GM19238 (cell line): ENCODE measurements around the gene LARP1B.
A peak's percentile ranks its signal among the peaks of the same experiment; 100 is the strongest.
"Not testable (repeated sequence)": the region's sequence is repeated elsewhere in the genome, so short reads cannot be mapped to it uniquely, and the experiment has no call there.

Experiments
- DNase-seq: peaks from one replicate; pipeline ENCODE4 v3.0.0; 2011; ENCODE audit warnings: low spot score; ENCODE audit not compliant: insufficient read length

The LARP1B gene

DNA sequence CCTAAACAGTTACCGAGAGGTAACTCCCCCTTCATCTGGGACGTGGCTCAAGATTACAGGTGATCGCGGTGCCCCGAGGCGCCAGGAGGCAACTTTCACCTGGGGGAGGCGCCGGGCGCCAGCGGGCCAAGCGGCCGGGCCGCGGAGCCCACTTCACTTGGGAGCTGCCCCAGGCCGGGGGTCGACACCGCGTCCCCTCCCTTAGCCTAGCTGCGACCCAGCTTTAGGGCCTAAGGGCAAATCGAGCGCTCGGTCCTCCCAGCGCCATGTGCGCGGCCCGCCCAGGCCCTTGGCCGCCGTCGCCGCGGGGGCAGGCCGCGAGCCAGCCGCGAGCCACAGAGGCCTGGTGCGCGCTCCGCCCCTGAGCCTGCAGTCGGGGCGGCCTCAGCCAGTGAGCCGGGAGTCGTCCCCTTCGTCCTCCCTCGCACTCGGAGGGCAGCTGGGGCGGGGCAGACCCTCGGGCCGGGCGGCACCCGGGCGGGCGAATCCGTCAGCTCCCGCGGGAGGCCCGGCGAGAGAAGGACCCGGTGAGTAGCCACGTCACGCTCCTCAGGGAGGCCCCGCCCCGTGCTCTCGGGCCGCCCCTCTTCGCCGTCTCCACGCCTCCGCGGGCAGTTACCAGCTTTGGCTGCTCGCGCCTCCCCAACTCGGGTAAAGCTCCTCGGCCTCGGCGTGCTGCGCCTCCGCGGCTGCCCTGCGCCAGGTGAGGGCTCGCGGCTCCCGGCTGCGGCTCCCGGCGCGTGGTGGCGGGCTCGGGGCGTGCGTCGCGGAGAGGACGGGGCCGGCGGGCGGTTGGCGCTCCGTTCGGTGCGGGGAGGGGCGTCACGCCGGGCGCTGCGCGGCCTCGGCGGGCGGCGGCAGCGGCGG lies at the start of gene LARP1B:
Gene LARP1B (plus strand): TSS at position 614 of the 867 bp plus-strand sequence. CDS start 13,640 bp downstream, outside the sequence.
- peak; percentile 96 for DNase-seq

GRCh38 chr4:128025319-128025718 lies 35.8 kb upstream of the LARP1B start:
- DNase-seq = no peak

DNA sequence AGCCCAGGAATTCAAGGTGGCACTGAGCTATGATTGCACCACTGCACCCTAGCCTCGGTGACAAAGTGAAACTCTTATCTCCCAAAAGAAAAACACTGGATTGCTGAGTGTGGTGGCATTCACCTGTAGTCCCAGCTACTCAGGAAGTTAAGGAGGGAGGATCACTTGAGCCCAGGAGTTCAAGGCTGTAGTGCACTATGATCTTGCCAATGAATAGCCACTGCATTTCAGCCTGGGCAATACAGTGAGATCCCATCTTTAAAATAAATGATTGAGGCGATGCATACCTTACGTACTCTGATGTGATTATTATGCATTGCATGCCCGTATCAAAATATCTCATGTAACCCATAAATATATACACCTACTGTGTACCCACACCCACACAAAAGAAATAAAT lies 31.2 kb upstream of the LARP1B start:
- DNase-seq = no peak

GRCh38 chr4:128031756-128032384 lies 29.2 kb upstream of the LARP1B start:
- no peak for DNase-seq

DNA sequence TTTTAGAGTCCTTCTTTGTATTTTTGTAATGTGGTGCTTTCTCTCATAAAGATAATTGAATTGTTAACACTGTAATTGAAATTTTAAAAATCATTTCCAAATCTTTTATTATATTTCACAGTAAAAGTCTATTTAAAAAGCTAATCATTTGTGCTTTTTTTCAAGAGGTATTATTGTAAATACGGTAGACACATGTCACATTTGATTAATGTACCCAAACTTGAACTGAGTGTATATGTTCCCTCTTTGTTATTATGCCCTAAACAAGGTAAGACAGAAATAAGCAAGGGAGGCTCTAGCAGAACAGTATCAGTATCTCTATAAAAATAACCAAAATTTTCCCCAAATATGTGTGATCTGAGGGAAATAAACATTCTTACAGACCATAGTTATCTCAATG lies 21.5 kb upstream of the LARP1B start:
- DNase-seq = no peak

DNA sequence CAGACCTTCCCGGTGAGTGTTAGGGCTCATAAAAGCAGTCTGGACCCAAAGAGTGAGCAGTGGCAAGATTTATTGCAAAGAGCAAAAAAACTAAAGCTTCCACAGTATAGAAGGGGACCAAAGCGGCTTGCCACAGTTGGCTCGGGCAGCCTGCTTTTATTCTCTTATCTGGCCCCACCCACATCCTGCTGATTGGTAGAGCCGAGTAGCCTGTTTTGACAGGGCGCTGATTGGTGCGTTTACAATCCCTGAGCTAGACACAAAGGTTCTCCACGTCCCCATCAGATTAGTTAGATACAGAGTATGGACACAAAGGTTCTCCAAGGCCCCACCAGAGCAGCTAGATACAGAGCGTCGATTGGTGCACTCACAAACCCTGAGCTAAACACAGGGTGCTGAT lies 14.1 kb upstream of the LARP1B start:
- not testable (repeated sequence) for DNase-seq

DNA sequence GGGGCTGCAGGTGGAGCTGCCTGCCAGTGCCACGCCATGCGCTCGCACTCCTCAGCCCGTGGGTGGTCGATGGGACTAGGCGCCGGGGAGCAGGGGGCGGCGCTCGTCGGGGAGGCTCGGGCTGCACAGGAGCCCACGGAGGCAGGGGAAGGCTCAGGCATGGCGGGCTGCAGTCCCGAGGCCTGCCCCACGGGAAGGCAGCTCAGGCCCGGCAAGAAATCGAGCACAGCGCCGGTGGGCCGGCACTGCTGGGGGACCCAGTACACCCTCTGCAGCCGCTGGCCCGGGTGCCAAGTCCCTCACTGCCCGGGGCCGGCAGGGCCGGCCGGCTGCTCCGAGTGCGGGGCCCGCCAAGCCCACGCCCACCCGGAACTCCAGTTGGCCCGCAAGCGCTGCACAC lies 13.6 kb upstream of the LARP1B start:
- not testable (repeated sequence) for DNase-seq

- not testable (repeated sequence) for DNase-seq
Observed at GRCh38 chr4:128051229-128051628, 9.9 kb upstream of the LARP1B start.

DNA sequence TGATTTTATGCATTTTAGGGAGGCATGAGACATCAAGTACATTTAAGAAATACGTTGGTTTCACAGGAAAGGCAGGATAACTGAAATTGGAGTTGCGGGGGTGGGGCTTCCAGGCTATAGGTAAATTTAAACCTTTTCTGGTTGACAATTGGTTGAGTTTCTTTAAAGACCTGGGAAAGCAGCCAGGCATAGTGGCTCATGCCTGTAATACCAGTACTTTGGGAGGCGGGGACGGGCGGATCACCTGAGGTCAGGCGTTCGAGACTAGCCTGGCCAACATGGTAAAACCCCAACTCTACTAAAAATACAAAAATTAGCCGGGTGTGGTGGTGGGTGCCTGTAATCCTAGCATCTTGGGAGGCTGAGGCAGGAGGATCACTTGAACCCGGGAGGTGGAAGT lies 6.2 kb upstream of the LARP1B start:
- DNase-seq = not testable (repeated sequence)

- not testable (repeated sequence) for DNase-seq
Observed at GRCh38 chr4:128055441-128056206, 5.5 kb upstream of the LARP1B start.

DNA sequence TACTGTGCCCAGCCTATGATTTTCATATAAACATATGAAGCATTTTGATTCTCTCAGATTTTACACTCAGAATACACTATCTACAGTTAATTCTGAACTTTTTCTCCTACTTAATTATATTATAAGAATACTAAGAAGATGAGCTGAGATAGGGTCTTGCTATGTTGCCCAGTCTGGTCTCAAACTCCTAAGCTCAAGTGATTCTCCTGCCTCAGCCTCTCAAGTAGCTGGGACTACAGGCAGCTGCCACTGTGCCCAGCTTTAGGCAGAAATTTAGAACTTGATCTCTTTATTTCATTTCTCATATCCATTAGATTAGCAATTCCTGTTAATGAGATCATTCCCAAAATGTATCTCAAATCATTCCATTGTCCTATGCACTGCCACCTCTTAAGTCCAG lies 4.7 kb upstream of the LARP1B start:
- no peak for DNase-seq

- DNase-seq = no peak
Observed at GRCh38 chr4:128060121-128060698, 902 bp upstream of the LARP1B start.

DNA sequence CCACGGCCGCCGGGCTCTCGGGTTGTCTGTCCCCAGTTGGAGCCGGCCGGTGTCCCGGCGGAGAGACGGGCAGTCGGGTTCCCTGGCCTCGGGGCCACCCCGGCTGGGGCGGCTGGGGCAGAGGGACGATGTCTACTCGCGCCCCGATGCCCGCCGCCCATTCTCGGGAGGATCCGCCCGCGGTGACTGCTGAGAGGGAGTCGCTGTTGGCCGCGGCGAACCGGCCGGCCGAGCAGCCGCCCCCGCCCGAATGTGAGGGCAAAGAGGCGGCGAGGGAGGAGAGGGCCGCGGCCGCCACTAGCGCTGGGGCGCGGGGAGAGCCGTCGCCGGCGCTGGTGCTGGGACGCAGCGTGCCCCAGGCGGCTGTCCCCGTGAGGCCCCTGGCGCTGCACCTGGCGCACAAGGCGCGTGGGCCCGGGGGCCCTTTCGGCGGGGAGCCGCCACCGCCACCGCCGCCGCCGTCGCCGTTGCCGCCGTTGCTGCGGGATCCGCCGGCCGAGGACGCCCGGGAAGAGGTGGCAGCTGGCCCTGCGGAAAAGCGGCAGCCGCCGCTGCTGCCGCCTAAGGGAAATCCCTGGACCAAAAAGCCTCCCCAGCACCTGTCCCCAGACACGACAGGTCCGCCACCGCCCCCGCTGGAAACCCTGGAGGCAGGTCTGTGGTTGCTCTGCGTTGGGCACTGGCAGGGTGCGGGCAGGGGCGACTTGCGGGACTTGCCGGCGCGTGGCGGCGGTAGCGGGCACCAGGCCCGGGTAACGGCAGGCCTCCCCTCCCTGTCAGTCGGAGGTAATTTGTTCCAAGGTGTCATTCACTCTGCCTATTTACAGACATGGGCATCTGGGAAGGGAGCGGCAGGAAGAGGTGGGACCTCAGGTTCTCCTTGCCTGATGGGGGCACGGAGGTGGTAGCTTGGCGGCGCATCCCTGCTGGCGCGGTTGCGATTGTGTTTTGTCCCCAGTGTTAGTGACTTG lies 739 bp downstream of the LARP1B start:
- DNase-seq = peak; percentile 64

GRCh38 chr4:128066453-128066820 lies 5.3 kb downstream of the LARP1B start:
- not testable (repeated sequence) for DNase-seq

DNA sequence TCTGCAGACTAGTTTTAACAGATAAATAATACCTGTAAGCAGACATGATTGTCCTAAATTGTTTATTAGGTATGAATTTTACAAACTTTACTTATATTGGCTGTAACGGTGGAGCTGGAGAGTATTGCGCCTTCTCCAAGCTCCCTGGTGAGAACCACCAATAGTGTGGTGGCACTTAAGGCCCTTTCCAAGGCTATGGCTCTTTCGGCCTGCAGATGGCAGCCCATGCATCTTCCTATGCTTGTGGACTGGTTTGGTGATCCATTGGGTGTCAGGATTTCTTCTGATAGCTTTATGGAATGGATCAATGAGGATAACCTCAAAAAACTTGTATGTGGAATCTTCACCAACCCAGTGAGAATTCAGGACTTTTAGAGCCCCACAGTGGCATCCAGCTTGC lies 7.8 kb downstream of the LARP1B start:
- DNase-seq = no peak

DNA sequence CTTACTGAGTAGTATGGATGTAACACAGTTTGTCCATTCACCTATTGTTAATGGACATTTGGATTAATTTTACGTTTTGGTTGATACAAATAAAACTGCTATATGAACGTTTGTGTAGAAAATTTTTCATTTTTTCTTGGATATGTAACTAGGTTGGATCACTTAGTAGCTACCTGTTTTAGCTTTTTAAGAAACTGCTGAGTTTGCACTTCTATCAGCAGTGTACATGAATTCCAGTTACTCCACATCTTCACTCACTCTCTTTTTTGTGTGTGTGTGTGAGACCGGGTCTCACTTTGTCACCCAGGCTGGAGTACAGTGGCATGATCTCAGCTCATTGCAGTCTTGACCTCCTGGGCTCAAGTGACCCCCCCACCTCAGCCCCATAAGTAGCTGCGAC lies 15.4 kb downstream of the LARP1B start:
- no peak for DNase-seq

- not testable (repeated sequence) for DNase-seq
Observed at GRCh38 chr4:128095293-128095692, 34.2 kb downstream of the LARP1B start.

- no peak for DNase-seq
Observed at GRCh38 chr4:128107766-128108165, 46.7 kb downstream of the LARP1B start.

- DNase-seq = no peak
Observed at GRCh38 chr4:128123036-128123435, 61.9 kb downstream of the LARP1B start.

GRCh38 chr4:128130621-128131020 lies 69.5 kb downstream of the LARP1B start:
- DNase-seq = no peak
